ENCODE data around the gene FAM193B. TPM values are rescaled to one million over a fixed set of nuclear protein-coding genes. Genes with fewer than 3 reads are reported as not detected.

The FAM193B gene
- total and polyA plus RNA-seq, 9 of the 15 experiments (the other 6 are each of a cell fraction or from before 2014, with no cell fraction given) = 4.4 to 76.4 (median 37.3) TPM

- Histone ChIP-seq H2AFZ (ENCODE audit: low read depth, low read length) (no peak overlapping the region), H3K4me2 (ENCODE audit: insufficient read depth, low read length) (peak overlapping the region; percentile 96), H3K36me3 (ENCODE audit: control insufficient read depth, insufficient read depth, low read length) (peaks cover 73% of the 10 kb centered on the region), H3K9me3 (replicated peaks; ENCODE audit: control insufficient read depth, insufficient read depth, low read depth, low read length) (no peaks in the 10 kb centered on the region), H3K27ac (ENCODE audit: extremely low read depth, low read depth, low read length) (no peak overlapping the region; the same call in 1 of the 3 replicates), H3K4me3 (peak overlapping the region; percentile 77), H3K9ac (ENCODE audit: insufficient read depth in 1 of 2, low read depth in 2 of 2, low read length in 2 of 2) (peak overlapping the region; percentile 82 to 99), H4K20me1 (replicated peaks; ENCODE audit: control insufficient read depth, insufficient read depth, low read length) (no peaks in the 10 kb centered on the region), H3K4me1 (replicated peaks in 1 of 2; ENCODE audit: control insufficient read depth in 2 of 2, insufficient read depth in 2 of 2, low read length in 2 of 2) (peaks cover 9 to 44% of the 10 kb centered on the region in 2 experiments; a peak in 4 of 5 replicates), H3K79me2 (ENCODE audit: control insufficient read depth, insufficient read depth, low read length) (peaks cover 39% of the 10 kb centered on the region), H3K27me3 (ENCODE audit: control insufficient read depth in 2 of 2, insufficient read depth in 2 of 2, low read length in 2 of 2) (no peaks in the 10 kb centered on the region), H3K9me1 (ENCODE audit: control insufficient read depth, insufficient read depth, low read length) (no peaks in the 10 kb centered on the region)
- intact Hi-C loops (cut with micrococcal nuclease) (no loop called here), in situ Hi-C loops (cut with MboI) (no loop called here)
- ATAC-seq = no peak
- POLR2A ChIA-PET = interaction anchor here (0.5 to 3.1 kb wide), 4 partner anchors 12 to 442 kb away, joined by 3 to 12 read pairs (median 6); no protein-coding TSS in a partner anchor
- DNase-seq (ENCODE audit: extremely low read depth in 1 of 4, low spot score in 3 of 4) = no peak
- WGBS (ENCODE audit: insufficient coverage, low coverage, missing lambda C conversion rate) = 78% methylated on average over 7 of the region's 7 CpGs
- TF ChIP-seq DLX4 (CRISPR knock-in tag; IDR thresholded peaks at IDR 0.05) = no peak
- no peak for TF ChIP-seq MTA3 (IDR thresholded peaks at IDR 0.05; ENCODE audit: borderline replicate concordance)
- TF ChIP-seq TCF15 (CRISPR knock-in tag; IDR thresholded peaks at IDR 0.05) = no peak
- peak; percentile 94 for TF ChIP-seq ZBTB33 (CRISPR knock-in tag; IDR thresholded peaks at IDR 0.05)
- CTCF ChIA-PET (ENCODE audit: low intra/inter-chr PET ratio) = no interaction called here
- no TSS peak for BruUV-seq (replicated peaks)
- no peak for FAIRE-seq
Observed at GRCh38 chr5:177515580-177515979, 38.8 kb downstream of the FAM193B start.

Measured in K562 (cell line).